ENCODE results near the gene C1orf159. TPM values are rescaled to one million over a fixed set of nuclear protein-coding genes. Genes with fewer than 3 reads are reported as not detected.

C1orf159 gene
- total RNA-seq, 1 donor from 2014 or later = 8.0 TPM

DNA sequence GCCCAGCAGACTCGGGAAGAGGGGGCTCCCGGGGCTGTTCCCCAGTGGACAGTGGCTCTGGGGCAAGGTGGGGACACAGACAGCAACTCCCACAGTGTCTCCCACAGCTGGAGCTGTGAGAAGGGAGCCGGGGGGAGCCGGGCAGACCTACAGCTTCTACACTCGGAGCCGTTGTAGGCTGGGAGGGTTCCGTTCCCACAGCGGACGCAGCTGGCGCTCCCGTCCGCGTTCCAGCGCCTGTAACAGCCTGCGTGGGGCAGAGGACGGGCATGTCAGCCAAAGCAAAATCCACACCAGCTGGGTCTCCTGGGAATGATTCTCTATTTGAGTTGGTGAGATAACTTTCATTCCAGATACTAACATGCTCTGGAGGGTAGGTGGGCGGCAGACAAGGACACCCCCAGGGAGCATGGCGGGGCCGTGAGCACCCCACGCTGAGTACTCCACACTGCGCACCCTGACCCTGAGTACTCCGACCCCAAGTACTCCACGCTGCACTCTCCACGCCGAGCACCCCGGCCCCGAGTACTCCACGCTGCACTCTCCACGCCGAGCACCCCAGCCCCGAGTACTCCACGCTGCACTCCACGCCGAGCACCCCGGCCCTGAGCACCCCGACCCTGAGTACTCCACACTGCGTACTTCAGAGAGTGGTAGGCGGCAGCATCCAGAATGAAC, 28.4 kb downstream of the C1orf159 start:
- H3F3A ChIP-seq (ENCODE audit: low read depth) = no peaks in the 10 kb centered on the region
- no peak overlapping the region for H3K27ac ChIP-seq
- Mint-ChIP-seq H3K4me3 (no peak overlapping the region), H3K27ac (no peak overlapping the region), H3K9me3 (no peaks in the 10 kb centered on the region), H3K36me3 (peaks cover 2% of the 10 kb centered on the region), H3K27me3 (ENCODE audit: insufficient read depth, low read depth) (peaks cover 4% of the 10 kb centered on the region), H3K4me1 (no peaks in the 10 kb centered on the region)
- H2AFZ ChIP-seq (replicated peaks) = no peak overlapping the region
- H3K9ac ChIP-seq = no peak overlapping the region
- no peaks in the 10 kb centered on the region for H3K27me3 ChIP-seq
- TF ChIP-seq EZH2phosphoT487 (IDR thresholded peaks at IDR 0.05) (no peak), EZH2 (IDR thresholded peaks at IDR 0.05) (no peak)
- TF ChIP-seq, protein P1, sequence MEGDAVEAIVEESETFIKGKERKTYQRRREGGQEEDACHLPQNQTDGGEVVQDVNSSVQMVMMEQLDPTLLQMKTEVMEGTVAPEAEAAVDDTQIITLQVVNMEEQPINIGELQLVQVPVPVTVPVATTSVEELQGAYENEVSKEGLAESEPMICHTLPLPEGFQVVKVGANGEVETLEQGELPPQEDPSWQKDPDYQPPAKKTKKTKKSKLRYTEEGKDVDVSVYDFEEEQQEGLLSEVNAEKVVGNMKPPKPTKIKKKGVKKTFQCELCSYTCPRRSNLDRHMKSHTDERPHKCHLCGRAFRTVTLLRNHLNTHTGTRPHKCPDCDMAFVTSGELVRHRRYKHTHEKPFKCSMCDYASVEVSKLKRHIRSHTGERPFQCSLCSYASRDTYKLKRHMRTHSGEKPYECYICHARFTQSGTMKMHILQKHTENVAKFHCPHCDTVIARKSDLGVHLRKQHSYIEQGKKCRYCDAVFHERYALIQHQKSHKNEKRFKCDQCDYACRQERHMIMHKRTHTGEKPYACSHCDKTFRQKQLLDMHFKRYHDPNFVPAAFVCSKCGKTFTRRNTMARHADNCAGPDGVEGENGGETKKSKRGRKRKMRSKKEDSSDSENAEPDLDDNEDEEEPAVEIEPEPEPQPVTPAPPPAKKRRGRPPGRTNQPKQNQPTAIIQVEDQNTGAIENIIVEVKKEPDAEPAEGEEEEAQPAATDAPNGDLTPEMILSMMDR (IDR thresholded peaks at IDR 0.05) = no peak
- no peaks in the 10 kb centered on the region for H3K79me2 ChIP-seq (ENCODE audit: low read depth)
- H3K4me1 ChIP-seq = no peaks in the 10 kb centered on the region
- DNase-seq (ENCODE audit: low spot score) = no peak
- H3K4me3 ChIP-seq = no peak overlapping the region
- H3K9me3 ChIP-seq (ENCODE audit: low read depth) = no peaks in the 10 kb centered on the region
- no peak overlapping the region for H3K4me2 ChIP-seq
- no peaks in the 10 kb centered on the region for H3K36me3 ChIP-seq
- no peaks in the 10 kb centered on the region for H4K20me1 ChIP-seq (ENCODE audit: low read depth)

DNA sequence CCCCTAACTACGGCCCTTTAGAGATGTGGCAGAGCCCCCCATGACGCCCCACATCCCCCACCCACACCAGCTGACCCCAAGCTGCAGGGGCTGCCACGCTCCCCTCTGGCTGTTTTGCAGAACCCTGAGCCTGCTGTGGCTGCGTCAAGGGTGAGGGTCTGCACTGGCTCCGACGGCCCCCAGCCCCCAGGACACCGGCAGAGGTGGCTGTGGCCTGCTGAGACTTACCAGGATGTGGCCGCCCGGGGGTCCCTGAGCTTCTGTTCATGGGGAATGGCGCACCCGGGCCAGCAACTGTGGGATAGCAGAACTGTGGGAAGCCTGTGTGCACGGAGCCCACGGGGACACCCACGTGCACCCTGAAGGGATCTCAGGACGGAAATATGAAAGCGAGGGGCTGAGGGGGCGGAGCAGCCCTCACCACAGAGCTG, 29.0 kb downstream of the C1orf159 start:
- Histone ChIP-seq H3K4me2 (no peak overlapping the region), H3F3A (ENCODE audit: low read depth) (no peaks in the 10 kb centered on the region), H3K9me3 (ENCODE audit: low read depth) (no peaks in the 10 kb centered on the region), H2AFZ (replicated peaks) (no peak overlapping the region), H3K4me3 (no peak overlapping the region), H3K27ac (no peak overlapping the region), H3K79me2 (ENCODE audit: low read depth) (no peaks in the 10 kb centered on the region), H3K4me1 (no peaks in the 10 kb centered on the region), H4K20me1 (ENCODE audit: low read depth) (no peaks in the 10 kb centered on the region), H3K27me3 (no peaks in the 10 kb centered on the region), H3K36me3 (no peaks in the 10 kb centered on the region), H3K9ac (no peak overlapping the region)
- H3K36me3 Mint-ChIP-seq = peaks cover 2% of the 10 kb centered on the region
- no peaks in the 10 kb centered on the region for H3K4me1 Mint-ChIP-seq
- peak overlapping the region; percentile 15 for H3K4me3 Mint-ChIP-seq
- TF ChIP-seq EZH2 (IDR thresholded peaks at IDR 0.05) = no peak
- TF ChIP-seq EZH2phosphoT487 (IDR thresholded peaks at IDR 0.05) = no peak
- TF ChIP-seq, protein P1 (IDR thresholded peaks at IDR 0.05) = no peak
- peaks cover 5% of the 10 kb centered on the region for H3K27me3 Mint-ChIP-seq (ENCODE audit: insufficient read depth, low read depth)
- DNase-seq (ENCODE audit: low spot score) = no peak
- H3K27ac Mint-ChIP-seq = peak overlapping the region; percentile 88
- H3K9me3 Mint-ChIP-seq = no peaks in the 10 kb centered on the region

DNA sequence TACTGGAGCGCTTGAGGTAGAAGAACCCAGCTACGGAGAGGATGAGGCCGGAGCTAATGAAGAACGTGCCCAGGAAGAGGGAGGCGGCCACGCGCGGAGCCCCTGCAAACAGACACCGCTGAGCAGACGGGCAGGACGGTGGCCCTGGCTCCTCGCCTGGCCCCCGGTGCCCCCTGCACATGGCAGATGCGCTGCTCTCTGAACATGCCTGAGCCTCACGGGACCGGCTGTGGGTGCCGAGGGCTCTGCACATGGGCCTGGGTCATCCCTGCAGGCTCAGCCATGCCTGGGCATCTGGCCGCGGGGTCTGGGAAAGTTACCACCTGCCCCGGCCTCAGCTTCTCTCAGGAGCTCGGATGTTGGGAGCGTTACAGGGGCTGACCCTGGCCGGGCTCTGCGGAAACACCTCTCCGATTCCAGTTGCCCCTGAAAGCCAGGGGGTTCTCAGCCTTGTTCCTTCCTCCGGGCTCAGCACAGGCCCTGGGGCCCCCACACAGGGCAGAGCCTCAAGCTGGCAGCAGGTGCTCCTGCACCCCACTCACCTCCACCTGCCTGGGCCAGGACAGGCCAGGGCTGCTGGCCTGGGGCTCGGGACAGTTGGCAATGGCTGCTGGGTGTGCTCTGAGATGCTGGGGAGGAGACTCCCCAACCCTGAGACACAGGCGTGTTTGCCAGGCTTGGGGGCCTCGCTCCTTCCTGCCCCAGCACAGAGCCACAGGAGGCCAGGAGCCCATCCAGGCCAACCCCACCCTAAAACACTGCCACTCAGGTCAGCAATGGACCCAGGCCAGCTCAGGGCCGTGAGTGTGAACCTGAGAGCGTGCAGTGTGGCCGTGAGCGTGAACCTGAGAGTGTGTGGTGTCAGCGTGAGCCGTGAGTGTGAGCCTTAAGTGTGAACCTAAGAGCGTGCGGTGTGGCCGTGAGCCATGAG, 29.7 kb downstream of the C1orf159 start:
- no peaks in the 10 kb centered on the region for H3K4me1 ChIP-seq
- TF ChIP-seq EZH2 (IDR thresholded peaks at IDR 0.05) = no peak
- no peak for TF ChIP-seq EZH2phosphoT487 (IDR thresholded peaks at IDR 0.05)
- TF ChIP-seq, protein P1 (IDR thresholded peaks at IDR 0.05) = no peak
- H3K27me3 ChIP-seq = no peaks in the 10 kb centered on the region
- no peaks in the 10 kb centered on the region for H3K9me3 ChIP-seq (ENCODE audit: low read depth)
- H3F3A ChIP-seq (ENCODE audit: low read depth) = no peaks in the 10 kb centered on the region
- Mint-ChIP-seq H3K36me3 (peaks cover 2% of the 10 kb centered on the region), H3K9me3 (no peaks in the 10 kb centered on the region), H3K27ac (peak overlapping the region; percentile 88), H3K27me3 (ENCODE audit: insufficient read depth, low read depth) (peaks cover 5% of the 10 kb centered on the region), H3K4me3 (peak overlapping the region; percentile 59), H3K4me1 (no peaks in the 10 kb centered on the region)
- no peak overlapping the region for H3K9ac ChIP-seq
- H3K79me2 ChIP-seq (ENCODE audit: low read depth) = no peaks in the 10 kb centered on the region
- no peak overlapping the region for H3K4me3 ChIP-seq
- no peak overlapping the region for H2AFZ ChIP-seq (replicated peaks)
- H3K36me3 ChIP-seq = no peaks in the 10 kb centered on the region
- DNase-seq (ENCODE audit: low spot score) = no peak
- no peak overlapping the region for H3K4me2 ChIP-seq
- no peaks in the 10 kb centered on the region for H4K20me1 ChIP-seq (ENCODE audit: low read depth)
- H3K27ac ChIP-seq = no peak overlapping the region

Measured in neural progenitor cell (in vitro differentiated cells).